Bone marrow (tissue), 2 donors: ENCODE data around the gene ZNF397.
"Not testable (repeated sequence)": the region's sequence is repeated elsewhere in the genome, so short reads cannot be mapped to it uniquely, and the experiment has no call there.

Experiments used
- DNase-seq, 2 donors: peaks; one replicate each; lab custom pipeline; 2025; lab: John Stamatoyannopoulos, UW

Gene ZNF397

DNA sequence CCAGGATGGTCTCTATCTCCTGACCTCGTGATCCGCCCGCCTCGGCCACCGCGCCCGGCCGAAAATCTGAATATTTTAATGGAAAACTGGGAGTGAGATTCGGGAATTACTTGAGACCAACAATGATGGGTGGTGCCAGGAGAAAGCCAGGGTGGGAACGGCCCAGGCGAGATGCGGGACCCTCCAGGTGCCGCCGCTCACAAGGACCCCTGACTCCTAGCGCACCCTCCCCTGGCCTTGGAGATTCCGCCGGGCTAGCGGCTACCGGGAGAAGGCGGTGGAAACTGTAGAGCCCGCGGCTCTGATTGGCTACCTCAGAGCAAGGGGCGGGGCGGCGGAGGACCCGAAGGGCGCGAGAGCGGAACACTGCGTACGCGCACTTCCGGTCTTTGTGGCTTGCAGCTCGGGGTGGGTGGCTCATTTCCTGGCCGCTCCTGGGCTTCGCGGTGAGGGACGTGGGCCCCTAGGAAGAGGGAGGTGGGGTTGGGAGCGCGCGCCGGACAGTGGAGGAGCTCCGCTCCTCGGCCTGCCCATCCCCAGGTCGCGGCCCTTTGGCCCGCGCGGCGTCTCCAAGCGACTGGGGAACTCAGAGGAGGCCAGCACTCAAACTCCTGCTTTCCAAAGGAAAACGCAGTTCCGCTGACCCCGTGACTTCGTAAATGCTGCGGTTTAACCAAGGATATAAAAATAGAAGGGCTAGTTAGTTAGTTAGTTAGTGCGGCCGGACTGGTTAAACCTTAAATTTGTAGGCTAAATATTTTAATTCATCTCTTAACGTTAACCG lies at the start of gene ZNF397:
ZNF397 (plus strand) TSS at position 371 of the 784 bp plus-strand sequence. CDS start 1,437 bp downstream, outside the sequence.
- peak; percentile 84 to 93 for DNase-seq

DNA sequence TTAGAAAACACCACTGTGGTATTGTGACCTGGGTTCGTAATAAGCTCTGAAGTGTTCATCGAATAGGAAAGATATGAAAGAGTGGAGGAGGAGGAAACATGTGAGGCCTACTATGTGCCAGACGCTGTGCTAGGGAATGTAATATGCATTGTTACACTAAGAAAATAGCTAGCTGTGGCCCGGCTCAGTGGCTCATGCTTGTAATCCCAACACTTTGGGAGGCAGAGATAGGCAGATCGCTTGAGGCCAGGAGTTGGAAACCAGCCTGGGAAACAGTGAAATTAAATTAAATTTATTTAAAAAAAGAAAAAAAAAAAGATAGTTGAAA lies 49.2 kb upstream of the ZNF397 start:
- DNase-seq, result no peak

DNA sequence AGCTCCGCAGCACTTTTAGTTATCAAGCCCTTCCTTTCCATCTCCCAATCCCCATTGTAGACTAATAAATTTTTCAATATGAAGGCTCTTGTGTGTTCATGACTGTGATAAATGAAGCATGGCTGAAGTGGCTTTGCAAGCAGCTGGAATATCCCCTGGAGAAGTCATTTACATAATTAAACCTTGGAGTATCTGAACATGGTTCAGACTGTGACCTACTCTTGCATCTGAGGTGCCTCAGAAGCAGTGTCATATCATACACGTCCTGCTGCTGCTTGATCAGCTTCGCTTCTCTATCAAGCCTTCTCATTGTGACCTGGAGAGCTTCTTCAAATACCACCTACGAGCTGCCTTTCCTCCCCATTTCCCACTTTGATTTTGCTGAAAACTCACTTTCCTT lies 48.4 kb upstream of the ZNF397 start:
- DNase-seq, result no peak

DNA sequence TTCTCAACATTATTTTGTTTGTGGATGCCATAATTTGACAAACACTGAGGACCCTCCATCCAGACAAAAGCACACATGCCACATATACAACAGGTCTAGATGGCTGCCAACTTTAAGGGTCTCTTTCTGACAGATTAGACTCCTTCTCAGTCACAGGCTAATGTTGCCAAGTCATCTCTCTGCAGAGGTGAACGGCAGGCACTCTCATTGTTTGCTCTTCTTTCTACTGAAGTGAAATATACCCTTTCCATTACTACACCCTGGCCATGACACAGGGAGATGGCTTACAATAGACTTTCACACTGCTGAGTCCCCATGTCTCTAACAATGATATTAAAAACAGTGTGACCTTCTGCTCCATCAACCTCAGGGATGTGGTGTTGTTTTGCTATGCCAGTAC lies 47.5 kb upstream of the ZNF397 start:
- DNase-seq, result no peak

DNA sequence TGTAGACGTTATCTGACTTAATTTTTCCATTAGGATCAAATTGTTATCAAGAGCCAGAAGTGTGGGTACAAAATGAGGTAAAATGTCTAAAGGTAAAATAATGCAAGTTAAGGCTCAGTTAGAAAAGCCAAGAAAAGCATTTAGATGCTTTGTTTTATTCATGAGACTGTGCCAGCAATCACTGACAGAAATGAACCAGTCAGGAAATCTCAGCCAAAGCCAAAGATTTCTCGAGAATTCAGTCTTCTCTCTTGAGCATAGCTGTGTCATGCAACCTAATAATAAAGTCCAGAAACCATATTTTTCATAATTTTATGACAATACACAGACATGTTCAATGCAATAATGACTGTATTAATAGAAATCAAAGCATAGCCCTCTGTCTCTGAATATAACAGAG lies 43.5 kb upstream of the ZNF397 start:
- no peak for DNase-seq

DNA sequence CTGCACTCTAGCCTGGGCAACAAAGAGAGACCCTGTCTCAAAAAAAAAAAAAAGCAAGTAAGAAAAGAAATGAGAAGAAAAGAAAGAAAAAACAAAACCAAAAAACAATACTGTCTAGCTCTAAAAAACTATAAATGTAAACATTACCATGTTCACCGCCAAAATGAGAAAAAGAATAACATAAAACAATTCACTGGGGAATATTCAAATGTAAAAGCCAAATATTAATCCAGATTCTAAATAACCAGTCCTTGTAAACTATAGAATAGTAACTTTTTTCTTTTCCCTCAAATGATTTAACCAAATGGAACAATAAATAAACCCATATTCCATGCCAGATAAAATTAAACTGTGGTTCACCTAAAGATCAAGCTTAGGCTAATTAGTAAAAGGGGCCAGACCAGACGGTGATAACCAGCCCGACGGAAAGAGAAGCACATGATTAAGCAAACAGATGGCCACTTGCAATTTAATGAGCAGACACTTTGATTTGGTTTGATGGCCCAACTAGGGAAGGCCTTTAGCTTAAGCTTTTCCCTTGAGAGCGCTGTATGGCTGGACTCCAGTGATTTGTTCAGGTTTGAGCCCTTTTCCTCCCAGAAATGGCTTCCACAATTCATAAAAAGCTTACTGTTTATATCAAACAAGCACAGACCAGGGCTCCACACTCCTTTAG lies 39.4 kb upstream of the ZNF397 start:
- no peak for DNase-seq

DNA sequence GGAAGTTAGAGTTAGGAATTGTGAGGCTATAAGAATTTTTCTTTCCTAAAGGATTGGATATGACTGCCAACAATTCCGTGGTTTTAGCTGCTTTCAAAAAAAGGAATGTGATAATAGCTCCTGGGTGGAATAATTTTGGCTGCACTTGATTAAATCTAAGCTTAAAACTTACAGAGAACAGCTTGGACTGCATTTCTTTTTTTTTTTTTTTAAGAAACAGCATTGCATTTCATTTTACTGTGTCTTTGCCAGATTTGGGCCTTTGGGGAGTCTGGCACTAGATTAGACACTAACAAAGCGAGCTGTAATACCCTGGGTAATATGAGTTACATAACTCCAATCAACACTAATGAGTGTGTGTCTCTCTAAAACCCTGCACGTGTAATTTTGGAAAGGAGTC lies 37.8 kb upstream of the ZNF397 start:
- no peak for DNase-seq

DNA sequence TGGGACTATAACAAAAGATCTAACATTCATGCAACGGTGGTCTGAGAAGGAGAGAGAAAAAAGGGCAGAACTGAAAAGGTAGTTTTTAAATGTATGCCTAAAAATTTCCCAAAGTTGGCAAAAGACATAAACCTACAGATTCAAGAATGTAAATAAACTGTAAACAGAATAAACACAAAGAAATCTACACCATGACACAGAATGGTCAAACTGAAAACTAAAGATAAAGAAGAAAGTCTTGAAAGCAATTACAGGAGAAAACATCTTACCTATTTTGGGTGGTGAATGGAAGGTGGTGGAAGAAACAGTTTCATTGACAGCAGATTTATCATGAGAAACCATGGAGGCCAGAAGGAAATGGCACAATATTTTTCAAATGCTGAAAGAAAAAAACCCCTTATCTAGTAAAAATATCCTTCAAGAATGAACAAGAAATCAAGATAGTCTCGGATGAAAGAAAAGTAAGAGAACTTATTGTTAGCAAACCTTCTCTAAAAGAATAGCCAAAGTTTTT lies 35.6 kb upstream of the ZNF397 start:
- DNase-seq, result no peak

DNA sequence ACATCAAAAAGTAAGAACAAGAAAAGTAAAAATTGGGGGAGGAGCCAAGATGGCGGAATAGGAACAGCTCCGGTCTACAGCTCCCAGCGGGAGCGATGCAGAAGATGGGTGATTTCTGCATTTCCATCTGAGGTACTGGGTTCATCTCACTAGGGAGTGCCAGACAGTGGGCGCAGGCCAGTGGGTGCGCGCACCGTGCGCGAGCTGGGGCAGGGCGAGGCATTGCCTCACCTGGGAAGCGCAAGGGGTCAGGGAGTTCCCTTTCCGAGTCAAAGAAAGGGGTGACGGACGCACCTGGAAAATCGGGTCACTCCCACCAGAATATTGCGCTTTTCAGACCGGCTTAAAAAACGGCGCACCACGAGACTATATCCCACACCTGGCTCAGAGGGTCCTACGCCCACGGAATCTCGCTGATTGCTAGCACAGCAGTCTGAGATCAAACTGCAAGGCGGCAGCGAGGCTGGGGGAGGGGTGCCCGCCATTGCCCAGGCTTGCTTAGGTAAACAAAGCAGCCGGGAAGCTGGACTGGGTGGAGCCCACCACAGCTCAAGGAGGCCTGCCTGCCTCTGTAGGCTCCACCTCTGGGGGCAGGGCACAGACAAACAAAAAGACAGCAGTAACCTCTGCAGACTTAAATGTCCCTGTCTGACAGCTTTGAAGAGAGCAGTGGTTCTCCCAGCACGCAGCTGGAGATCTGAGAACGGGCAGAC lies 34.9 kb upstream of the ZNF397 start:
- not testable (repeated sequence) for DNase-seq

DNA sequence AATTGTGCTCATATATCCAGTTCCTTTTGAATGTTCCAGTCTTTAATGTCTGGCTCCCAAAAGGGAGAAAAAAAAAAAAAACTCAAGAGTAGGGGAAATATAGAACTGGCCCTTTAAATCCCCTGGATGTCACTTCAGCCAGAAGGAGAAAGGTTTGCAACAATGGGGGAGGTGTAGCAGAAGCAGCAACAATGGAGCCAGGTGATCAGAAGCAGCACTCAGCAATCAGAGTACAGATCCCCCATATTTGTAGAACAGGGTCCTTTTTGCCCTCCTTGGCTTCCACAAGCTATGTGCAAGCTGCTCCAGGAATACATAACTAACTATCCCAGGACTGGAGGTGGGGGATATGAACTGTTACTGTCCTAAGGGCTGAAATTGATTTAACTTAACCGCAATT lies 25.8 kb upstream of the ZNF397 start:
- no peak for DNase-seq

DNA sequence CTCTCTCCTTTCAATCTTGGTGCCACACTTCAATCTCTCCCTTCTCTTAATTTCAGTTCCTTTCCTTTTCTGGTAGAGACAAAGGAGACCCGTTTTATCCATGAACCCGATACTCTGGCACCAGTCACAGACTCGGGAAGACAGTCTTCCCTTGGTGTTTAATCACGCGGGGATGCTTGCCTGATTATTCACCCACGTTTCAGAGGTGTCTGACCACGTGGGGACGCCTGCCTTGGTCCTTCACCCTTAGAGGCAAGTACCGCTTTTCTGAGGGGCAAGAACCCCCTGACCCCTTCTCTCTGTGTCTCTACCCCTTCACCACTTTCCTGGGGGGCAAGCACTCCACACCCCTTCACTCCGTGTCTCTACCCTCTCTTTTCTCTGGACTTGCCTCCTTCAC lies 24.2 kb upstream of the ZNF397 start:
- DNase-seq, result not testable (repeated sequence)

DNA sequence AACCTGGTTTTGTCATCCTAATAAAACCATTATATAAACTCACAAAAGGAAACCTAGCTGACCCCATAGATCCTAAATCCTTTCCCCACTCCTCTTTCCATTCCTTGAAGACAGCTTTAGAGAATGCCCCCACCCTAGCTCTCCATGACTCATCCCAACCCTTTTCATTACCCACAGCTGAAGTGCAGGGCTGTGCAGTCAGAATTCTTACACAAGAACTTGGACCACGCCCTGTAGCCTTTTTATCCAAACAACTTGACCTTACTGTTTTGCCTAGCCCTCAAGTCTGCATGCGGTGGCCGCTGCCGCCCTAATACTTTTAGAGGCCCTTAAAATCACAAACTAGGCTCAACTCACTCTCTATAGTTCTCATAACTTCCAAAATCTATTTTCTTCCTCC lies 21.5 kb upstream of the ZNF397 start:
- DNase-seq, result not testable (repeated sequence)

DNA sequence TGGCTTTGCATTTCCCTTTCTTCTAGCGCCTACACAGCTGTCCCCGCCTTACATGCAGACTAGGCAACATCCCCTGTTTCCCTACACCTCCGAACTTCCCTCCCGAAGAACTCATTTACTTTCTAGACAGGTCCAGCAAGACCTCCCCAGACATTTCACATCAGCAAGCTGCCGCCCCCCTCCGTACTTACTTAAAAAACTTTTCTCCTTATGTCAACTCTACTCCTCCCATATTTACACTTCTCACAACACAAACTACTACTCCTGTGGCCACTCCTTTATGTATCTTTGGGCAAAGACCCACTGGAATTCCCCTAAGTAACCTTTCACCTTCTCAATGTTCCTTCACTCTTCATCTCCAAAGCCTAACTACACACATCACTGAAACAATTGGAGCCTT lies 20.4 kb upstream of the ZNF397 start:
- no peak for DNase-seq

DNA sequence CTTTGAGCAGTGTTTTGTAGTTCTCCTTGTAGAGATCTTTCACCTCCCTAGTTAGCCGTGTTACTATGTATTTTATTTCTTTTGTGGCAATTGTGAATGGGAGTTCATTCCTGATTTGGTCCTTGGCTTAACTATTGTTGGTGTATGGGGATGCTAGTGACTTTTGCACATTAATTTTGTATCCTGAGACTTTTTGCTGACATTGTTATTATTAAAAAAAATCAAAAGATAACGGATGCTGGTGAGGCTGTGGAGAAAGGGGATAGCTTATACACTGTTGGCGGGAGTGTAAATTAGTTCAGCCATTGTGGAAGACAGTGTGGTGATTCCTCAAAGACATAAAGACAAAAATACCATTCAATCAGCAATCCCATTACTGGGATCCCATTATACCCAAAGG lies 17.0 kb upstream of the ZNF397 start:
- DNase-seq, result no peak

DNA sequence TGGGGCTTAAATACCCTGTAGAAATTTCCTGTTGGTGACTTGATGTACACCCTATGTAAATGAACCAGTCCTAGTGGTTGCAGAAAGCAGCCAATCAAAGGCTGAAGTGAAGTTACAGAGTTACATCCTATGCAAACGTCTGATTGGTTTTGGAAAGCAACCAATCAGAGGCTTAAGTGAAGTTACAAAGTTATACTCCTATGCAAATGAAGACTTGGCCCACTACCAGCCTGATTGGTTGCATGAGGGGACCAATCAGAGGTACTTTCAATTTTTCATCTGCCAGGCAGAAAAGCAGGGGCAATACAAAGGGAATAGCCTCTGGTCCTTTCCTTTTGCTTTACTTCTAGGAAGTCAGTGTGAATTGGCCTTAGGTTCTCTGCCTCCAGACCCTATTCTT lies 13.6 kb upstream of the ZNF397 start:
- no peak for DNase-seq

DNA sequence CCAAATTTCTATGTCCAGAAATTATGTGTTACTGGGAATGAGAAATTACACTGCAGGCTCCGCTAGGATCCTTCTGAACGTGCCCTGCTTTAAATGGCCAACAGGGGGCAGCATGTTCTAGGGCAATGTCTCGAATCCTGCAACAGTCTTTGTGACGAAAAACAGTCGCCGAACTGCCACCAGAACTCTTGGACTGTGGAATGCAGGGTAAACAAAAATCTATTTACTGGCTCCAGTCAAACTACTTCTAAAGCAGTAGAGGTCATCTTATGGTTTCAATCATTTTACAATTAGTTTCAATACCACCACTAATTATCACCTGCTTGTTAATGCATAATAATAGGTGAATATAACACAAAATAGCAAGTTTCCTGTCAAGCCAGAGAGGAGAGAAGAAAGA lies 9.8 kb upstream of the ZNF397 start:
- peak; percentile 19 to 66 for DNase-seq

DNA sequence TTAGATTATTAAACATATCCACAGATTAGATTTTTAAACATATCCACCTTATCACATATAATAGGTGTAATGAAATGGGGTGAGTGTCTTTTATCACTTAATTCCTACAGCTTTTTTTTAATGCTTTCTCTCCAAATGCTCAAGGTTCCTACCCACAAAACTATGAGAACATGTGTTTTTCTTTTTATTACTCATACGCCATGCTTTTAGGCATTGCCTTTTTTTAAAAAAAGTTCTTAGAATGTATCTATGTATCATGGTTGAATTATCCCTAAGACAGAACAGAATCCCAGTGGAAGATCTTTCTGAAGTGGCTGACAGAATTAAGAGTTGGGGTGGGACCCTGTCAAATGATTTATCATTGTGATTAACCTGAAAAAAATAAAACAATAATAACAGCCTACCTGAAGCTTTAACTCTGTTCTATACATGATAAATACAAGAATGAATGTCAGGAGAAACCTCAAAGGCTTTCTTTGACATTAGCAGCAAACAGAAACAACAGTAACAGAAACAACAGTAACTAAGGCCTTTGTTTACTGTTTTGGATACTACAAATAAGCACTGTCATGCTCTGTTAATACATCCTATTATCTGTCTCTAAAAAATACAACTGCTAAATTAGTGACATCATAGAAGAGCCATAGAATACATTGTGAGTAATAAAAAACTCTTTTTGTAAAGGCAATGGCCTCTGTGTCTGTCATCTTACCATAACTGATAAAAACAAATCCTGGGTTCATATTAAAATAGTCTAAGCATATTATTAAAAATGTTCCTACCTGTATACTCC lies 4.1 kb upstream of the ZNF397 start:
- no peak for DNase-seq

DNA sequence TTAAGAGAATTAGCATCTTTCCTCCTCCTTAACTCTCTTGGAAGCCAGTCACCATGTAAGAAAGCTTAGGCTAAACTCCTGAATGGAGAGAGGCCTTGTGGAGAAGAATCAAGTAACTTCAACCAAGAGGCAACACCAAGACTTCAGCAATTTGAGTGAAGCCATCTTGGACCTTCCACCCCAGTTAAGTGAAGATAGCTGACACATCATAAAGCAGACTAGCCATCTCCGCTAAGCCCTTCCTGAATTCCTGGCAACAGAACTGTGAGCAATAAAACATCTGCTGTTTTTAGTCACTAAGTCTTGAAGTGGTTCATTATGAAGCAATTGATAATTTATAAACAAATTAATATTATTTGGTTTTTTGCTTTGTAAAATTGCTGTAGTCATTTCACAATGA lies 1.5 kb upstream of the ZNF397 start:
- DNase-seq, result no peak

DNA sequence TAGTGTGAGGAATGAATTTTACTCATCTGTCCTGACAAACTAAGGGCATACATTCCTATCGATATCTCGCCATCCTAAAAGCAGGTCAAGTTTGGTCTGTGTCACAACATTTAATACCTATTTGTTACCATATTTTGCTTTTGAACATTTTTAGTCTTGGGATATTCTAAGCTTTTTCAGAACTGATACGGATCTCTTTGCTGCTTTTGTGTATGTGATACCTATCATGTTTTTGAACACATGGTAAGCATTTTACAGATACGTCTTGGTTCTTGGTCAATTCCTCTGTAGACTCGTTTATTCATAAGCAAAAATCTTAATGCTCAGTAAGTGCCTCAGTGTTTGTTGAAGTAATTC lies 592 bp downstream of the ZNF397 start:
- DNase-seq, result no peak

DNA sequence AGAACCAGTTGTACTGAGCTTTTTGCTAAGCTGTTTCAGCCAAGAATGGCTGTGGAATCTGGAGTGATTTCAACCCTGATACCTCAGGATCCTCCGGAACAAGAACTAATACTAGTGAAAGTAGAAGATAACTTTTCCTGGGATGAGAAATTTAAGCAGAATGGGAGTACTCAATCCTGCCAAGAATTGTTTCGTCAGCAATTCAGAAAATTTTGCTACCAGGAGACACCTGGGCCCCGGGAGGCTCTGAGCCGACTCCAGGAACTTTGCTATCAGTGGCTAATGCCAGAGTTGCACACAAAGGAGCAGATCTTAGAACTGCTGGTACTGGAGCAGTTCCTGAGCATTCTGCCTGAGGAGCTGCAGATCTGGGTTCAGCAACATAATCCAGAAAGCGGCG lies 1.6 kb downstream of the ZNF397 start:
- no peak for DNase-seq

DNA sequence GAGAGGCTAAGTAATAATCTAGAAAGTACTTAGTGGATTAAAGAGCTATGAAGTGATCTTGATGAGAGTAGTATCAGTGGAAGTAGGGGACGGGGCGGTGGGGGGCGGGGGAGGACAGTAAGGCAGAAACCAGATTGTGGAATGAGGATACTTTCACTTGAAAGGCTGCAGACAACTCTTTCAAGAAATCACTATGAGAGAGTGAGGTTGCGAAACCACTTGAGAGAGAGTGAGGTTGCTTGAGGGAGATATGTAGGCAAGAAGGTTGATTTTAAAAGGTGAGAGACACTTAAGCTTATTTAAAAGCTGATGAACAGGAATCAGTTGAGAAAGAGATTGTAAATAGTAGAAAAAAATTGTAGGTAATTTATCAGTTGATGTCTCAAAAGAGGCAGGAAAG lies 3.8 kb downstream of the ZNF397 start:
- no peak for DNase-seq

DNA sequence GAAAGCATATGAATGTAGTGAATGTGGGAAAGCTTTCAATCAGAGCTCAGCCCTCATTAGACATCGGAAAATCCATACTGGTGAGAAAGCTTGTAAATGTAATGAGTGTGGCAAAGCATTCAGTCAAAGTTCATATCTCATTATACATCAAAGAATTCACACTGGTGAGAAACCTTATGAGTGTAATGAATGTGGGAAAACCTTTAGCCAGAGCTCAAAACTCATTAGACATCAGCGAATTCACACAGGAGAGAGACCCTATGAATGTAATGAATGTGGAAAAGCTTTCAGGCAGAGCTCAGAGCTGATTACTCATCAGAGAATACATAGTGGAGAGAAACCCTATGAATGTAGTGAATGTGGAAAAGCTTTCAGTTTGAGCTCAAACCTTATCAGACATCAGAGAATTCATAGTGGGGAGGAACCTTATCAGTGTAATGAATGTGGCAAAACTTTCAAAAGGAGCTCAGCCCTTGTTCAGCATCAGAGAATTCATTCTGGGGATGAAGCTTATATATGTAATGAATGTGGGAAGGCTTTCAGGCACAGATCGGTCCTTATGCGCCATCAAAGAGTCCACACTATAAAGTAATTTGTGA lies 5.0 kb downstream of the ZNF397 start:
- no peak for DNase-seq
